Stimulated activated CD8-positive, alpha-beta memory T cell treated with anti-CD3 and anti-CD28 coated beads, Interleukin-15, amount 100 ng/mL, for 48 hours (primary cell): ENCODE data around the gene MDH1B.

Experiments
- DNase-seq, 2 donors: peaks; one replicate each; pipeline ENCODE4 v3.0.0-alpha.2; 2020; ENCODE audit warnings: low read depth in 2 of 2

Gene MDH1B

GRCh38 chr2:206693399-206694137 lies 71.6 kb downstream of the MDH1B start:
- no peak for DNase-seq

GRCh38 chr2:206692971-206693370 lies 72.2 kb downstream of the MDH1B start:
- DNase-seq: no peak

- no peak for DNase-seq
Measured at GRCh38 chr2:206688990-206689389, 76.1 kb downstream of the MDH1B start.

- no peak for DNase-seq
Measured at GRCh38 chr2:206688453-206688852, 76.7 kb downstream of the MDH1B start.
